Fibroblast of lung (primary cell): ENCODE measurements around the gene CCDC86. TPM values are rescaled to one million over a fixed set of nuclear protein-coding genes. Genes with fewer than 3 reads are reported as not detected.

Source experiments
- DNase-seq, 2 donors: peaks; one replicate each; pipeline versions ENCODE4 v3.0.0 to v3.0.0-alpha.2; 2010; ENCODE audit warnings: low read depth in 2 of 2
- H2AFZ ChIP-seq: 2 replicates; pipeline ENCODE4 v1.5.1; 2012; ENCODE audit warnings: low read length, control low read depth, inconsistent platforms
- H3K27ac ChIP-seq: 2 replicates; pipeline ENCODE4 v1.5.1; 2011; ENCODE audit warnings: low read length, control low read depth; ENCODE audit not compliant: insufficient read depth
- H3K27me3 ChIP-seq: 2 replicates; pipeline ENCODE4 v1.5.1; 2011; ENCODE audit warnings: mild to moderate bottlenecking, low read length; ENCODE audit not compliant: control insufficient read depth, insufficient read depth
- H3K36me3 ChIP-seq: 2 replicates; pipeline ENCODE4 v1.5.1; 2011; ENCODE audit warnings: low read length; ENCODE audit not compliant: control insufficient read depth, insufficient read depth
- H3K4me1 ChIP-seq: 2 replicates; pipeline ENCODE4 v1.5.1; 2011; ENCODE audit warnings: low read length; ENCODE audit not compliant: control insufficient read depth, insufficient read depth; ENCODE audit errors: extremely low read depth
- H3K4me2 ChIP-seq: 2 replicates; pipeline ENCODE4 v1.5.1; 2011; ENCODE audit warnings: low read length, control low read depth; ENCODE audit not compliant: insufficient read depth; ENCODE audit errors: extremely low read depth
- H3K4me3 ChIP-seq, 4 experiments: fragments of 200-600 bp in 1 of 4; sonication (generic) in 1 of 4; replicated peaks in 1 of 4; 2 replicates each; pipeline ENCODE4 v1.5.1; 2011 to 2016; ENCODE audit warnings: low read length in 4 of 4, low read depth in 3 of 4, mild to moderate bottlenecking in 3 of 4, control low read depth in 2 of 4, inconsistent platforms in 1 of 4, mixed read lengths in 1 of 4; ENCODE audit not compliant: insufficient read depth in 1 of 4; ENCODE audit errors: control extremely low read depth in 1 of 4
- H3K79me2 ChIP-seq: 2 replicates; pipeline ENCODE4 v1.5.1; 2012; ENCODE audit warnings: mild to moderate bottlenecking, low read length, inconsistent platforms; ENCODE audit not compliant: control insufficient read depth, insufficient read depth
- H3K9ac ChIP-seq: 2 replicates; pipeline ENCODE4 v1.5.1; 2011; ENCODE audit warnings: mild to moderate bottlenecking, low read length, control low read depth; ENCODE audit not compliant: insufficient read depth
- H3K9me3 ChIP-seq: 2 replicates; pipeline ENCODE4 v1.5.1; 2012; ENCODE audit warnings: low read depth, low read length; ENCODE audit not compliant: control insufficient read depth, insufficient read depth
- H4K20me1 ChIP-seq: 2 replicates; pipeline ENCODE4 v1.5.1; 2011; ENCODE audit warnings: low read length; ENCODE audit not compliant: control insufficient read depth, insufficient read depth; ENCODE audit errors: extremely low read depth
- EZH2 ChIP-seq: IDR thresholded peaks from 2 replicates; pipeline ENCODE4 v1.5.1; 2012; ENCODE audit warnings: low read length, control low read depth, mild to moderate bottlenecking; ENCODE audit errors: missing control alignments
- polyA plus RNA-seq, 2 donors: library from polyadenylated mRNA; depleted of rRNA in 1 of 2; stranded (reverse) in 1 of 2; unstranded in 1 of 2; fragments of >200 nt; gene quantifications; 2 replicates each; pipeline ENCODE4 v1.2.1, GENCODE V29; 2011 to 2012; ENCODE audit warnings: missing spikeins in 1 of 2
- total RNA-seq: library from RNA; depleted of rRNA; stranded (reverse); fragments of >200 nt; gene quantifications from 2 replicates; pipeline ENCODE4 v1.2.1, GENCODE V29; 2014
- TF ChIP-seq, protein P1 (sequence below), 2 donors: IDR thresholded peaks in 1 of 2; conservative IDR thresholded peaks in 1 of 2; 1 replicate in 1 of 2; 2 replicates in 1 of 2; pipeline ENCODE4 v1.5.1; 2011 to 2012; ENCODE audit warnings: low read length in 2 of 2, control low read depth in 1 of 2, inconsistent platforms in 1 of 2, low read depth in 1 of 2, mild to moderate bottlenecking in 1 of 2

Gene CCDC86
- total and polyA plus RNA-seq, 2 donors (not counting 1 experiment from before 2014, with no cell fraction given) = 7.4 to 14.9 TPM

DNA sequence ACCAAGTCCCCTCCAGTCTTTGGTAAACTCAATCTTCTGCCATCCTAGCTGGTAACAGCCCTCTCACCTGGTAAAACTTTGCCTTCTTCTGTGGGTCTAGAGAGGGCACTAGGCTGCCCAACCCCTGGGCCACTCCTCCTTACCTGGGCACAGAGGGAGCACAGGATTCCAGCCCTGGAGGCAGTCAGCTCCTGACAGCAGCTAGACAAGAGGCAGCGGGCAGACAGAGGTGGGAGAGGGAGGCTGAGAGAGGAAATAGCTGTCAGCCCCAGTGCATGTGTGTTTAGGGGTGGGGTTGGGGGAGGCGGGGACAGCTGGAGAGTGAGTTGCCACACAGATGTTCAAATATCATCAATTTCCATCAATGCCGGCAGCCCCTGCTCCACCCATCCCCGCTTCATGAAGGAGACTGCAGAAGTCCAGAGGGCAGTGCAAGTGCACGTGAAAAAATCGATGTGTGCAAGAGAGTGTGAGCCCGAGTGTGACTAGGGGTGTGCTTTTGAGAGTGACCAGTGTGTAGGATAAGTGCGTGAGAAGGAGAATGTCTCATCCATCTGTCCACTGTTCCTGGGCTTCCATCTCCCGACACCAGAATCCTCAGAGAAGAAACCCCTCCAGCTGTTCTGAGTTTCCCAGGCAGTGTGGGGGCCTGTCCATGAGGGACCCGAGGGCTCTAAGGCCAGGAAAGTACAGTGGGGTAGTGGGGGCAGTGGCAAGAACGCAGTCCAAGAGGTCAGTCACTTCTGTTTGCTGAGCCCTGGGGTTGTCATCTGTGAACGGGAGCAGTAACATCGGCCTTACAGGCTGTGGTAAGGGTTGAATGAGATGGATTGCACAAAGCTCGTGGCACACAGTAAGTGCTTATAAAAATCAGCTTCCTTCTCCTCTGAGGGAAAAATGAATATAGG lies 14.1 kb downstream of the CCDC86 start, which contains the start of gene PTGDR2:
TSS of gene PTGDR2 (minus strand) at position 225 of the 908 bp plus-strand sequence. CDS start 2,228 bp downstream, outside the sequence.
- Histone ChIP-seq H3K36me3 (peaks cover 2% of the 10 kb centered on the region), H3K4me2 (no peak within 1 kb of the TSS), H3K79me2 (no peaks in the 10 kb centered on the region), H2AFZ (no peak within 1 kb of the TSS), H3K9ac (no peak within 1 kb of the TSS), H3K9me3 (no peaks in the 10 kb centered on the region), H4K20me1 (no peaks in the 10 kb centered on the region), H3K27ac (no peak within 1 kb of the TSS), H3K27me3 (no peaks in the 10 kb centered on the region), H3K4me3 (peak within 1 kb of the TSS in 2 of 4 experiments; percentile 10 to 17), H3K4me1 (no peaks in the 10 kb centered on the region)
- TF ChIP-seq, protein P1, sequence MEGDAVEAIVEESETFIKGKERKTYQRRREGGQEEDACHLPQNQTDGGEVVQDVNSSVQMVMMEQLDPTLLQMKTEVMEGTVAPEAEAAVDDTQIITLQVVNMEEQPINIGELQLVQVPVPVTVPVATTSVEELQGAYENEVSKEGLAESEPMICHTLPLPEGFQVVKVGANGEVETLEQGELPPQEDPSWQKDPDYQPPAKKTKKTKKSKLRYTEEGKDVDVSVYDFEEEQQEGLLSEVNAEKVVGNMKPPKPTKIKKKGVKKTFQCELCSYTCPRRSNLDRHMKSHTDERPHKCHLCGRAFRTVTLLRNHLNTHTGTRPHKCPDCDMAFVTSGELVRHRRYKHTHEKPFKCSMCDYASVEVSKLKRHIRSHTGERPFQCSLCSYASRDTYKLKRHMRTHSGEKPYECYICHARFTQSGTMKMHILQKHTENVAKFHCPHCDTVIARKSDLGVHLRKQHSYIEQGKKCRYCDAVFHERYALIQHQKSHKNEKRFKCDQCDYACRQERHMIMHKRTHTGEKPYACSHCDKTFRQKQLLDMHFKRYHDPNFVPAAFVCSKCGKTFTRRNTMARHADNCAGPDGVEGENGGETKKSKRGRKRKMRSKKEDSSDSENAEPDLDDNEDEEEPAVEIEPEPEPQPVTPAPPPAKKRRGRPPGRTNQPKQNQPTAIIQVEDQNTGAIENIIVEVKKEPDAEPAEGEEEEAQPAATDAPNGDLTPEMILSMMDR (conservative IDR thresholded peaks at IDR 0.05 in 1 of 2, IDR thresholded peaks at IDR 0.05 in 1 of 2; ENCODE audit: low read depth in 1 of 2, low read length in 2 of 2) = no peak
- no peak for TF ChIP-seq EZH2
- peak in 1 of 2 donors; percentile 47 for DNase-seq

GRCh38 chr11:60857378-60858232 lies 15.7 kb downstream of the CCDC86 start:
- Histone ChIP-seq H3K27ac (no peak overlapping the region), H4K20me1 (no peaks in the 10 kb centered on the region), H2AFZ (no peak overlapping the region), H3K4me3 (no peak overlapping the region), H3K4me2 (no peak overlapping the region), H3K4me1 (no peaks in the 10 kb centered on the region), H3K27me3 (peaks cover 2% of the 10 kb centered on the region), H3K9me3 (no peaks in the 10 kb centered on the region), H3K36me3 (no peaks in the 10 kb centered on the region), H3K9ac (no peak overlapping the region), H3K79me2 (no peaks in the 10 kb centered on the region)
- TF ChIP-seq EZH2 = no peak
- TF ChIP-seq, protein P1 (conservative IDR thresholded peaks at IDR 0.05 in 1 of 2, IDR thresholded peaks at IDR 0.05 in 1 of 2; ENCODE audit: low read depth in 1 of 2, low read length in 2 of 2) = no peak
- DNase-seq = no peak

DNA sequence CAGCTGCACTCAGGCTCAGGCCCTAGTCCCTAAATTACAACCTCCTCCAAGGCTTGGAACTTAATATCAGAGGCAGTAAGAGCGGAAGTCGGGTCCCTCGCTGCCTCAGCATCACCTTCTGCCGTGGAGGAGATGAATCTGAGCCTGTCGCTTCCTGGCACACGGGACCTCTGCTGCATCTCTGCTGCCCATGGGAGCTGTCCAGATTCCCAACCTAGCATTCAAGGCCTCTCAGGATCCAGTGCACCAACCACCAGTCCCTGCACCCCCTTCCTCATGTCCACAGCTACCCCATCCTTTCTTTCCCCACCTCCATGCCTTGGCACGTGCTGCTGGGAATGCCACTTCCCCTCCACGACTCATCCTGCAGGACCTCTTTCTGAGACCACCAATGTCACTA lies 16.3 kb downstream of the CCDC86 start:
- H3K9me3 ChIP-seq = no peaks in the 10 kb centered on the region

More for the DNA sequence above, 16.3 kb downstream of the CCDC86 start:
- Histone ChIP-seq H3K9ac (no peak overlapping the region), H2AFZ (no peak overlapping the region), H3K27me3 (peaks cover 2% of the 10 kb centered on the region), H3K4me3 (no peak overlapping the region), H3K4me2 (no peak overlapping the region), H4K20me1 (no peaks in the 10 kb centered on the region), H3K36me3 (no peaks in the 10 kb centered on the region), H3K4me1 (no peaks in the 10 kb centered on the region), H3K79me2 (no peaks in the 10 kb centered on the region), H3K27ac (no peak overlapping the region)
- no peak for DNase-seq
- TF ChIP-seq EZH2 = no peak
- TF ChIP-seq, protein P1 (conservative IDR thresholded peaks at IDR 0.05 in 1 of 2, IDR thresholded peaks at IDR 0.05 in 1 of 2; ENCODE audit: low read depth in 1 of 2, low read length in 2 of 2) = no peak
